GM19193 (cell line): Measurements from ENCODE around the gene SNED1.

Experiments used
- POLR2A ChIP-seq: IDR thresholded peaks from 4 replicates; pipeline ENCODE4 v1.6.1; 2011; ENCODE audit not compliant: insufficient read depth, insufficient read length; ENCODE audit errors: extremely low read depth

Gene SNED1

DNA sequence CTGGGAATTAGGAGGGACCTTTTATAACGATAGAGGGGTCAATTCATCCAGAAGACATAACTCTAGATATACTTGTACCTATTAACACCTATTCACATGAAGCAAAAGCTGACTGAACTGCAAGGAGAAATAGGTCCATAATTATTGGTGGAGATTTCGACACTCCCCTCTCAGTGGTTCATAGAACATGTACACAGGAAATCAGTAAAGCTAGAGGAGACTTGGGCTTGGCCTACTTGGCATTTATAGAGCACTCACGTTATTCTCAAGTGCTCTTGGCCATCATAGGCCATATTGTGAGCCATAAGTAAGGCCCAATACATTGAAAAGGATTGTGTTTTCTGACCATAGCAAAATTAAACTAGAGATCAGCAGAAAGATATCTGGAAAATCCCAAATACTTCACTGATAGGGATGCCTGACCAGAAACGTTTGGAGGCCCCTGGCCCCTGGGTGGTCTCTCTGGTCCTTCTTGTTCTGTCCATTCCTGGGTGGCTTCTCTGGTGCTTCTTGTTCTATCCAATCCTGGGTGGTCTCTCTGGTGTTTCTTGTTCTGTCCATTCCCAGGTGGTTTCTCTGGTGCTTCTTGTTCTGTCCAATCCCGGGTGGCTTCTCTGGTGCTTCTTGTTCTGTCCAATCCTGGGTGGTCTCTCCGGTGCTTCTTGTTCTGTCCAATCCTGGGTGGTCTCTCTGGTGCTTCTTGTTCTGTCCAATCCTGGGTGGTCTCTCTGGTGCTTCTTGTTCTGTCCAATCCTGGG, 49.0 kb downstream of the SNED1 start:
- TF ChIP-seq POLR2A = no peak

DNA sequence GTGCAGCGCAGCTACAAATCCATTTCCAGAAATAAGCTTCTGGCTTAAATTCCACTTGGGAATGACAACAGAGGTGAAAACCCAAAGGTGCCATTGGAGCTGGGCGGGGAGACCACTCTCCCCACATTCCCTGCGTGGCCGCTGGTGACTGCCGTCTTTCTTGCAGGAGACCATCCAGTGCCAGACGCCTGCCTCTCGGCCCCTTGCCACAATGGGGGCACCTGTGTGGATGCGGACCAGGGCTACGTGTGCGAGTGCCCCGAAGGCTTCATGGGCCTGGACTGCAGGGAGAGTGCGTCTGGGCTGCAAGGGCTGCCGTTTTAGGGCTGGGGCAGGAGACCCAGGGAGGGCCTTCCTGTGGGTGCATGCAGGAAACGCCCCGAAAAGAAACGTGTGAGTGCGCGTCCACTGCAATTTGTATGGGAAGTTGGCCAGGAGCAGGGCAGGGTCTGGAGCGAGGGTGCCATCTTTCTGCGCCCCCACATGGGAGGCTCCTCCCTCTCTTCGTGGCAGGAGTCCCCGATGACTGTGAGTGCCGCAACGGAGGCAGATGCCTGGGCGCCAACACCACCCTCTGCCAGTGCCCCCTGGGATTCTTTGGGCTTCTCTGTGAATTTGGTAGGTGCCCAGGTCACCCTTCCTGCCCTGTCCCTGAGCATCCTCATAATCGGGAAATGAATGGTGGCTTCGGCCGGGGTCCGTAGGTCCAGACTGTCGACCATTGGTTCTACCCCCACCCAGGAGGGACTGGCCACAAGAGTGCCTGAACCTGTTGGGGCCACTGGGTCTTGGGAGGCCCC, 49.9 kb downstream of the SNED1 start:
- no peak for TF ChIP-seq POLR2A

DNA sequence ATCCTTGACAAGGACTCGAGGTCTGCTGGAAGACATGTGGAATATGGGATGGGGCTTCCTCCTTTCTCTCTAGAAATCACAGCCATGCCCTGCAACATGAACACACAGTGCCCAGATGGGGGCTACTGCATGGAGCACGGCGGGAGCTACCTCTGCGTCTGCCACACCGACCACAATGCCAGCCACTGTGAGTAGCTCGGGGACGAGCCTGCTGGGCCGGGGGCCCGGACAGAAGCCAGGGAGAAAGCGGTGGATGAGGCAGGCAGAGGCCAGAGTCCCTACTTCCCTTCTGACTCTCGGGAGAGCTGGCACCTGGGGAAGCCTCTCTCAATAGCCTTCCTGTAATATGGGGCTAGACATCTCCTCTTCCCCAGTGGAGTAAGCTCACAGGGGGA, 50.5 kb downstream of the SNED1 start:
- TF ChIP-seq POLR2A = no peak

DNA sequence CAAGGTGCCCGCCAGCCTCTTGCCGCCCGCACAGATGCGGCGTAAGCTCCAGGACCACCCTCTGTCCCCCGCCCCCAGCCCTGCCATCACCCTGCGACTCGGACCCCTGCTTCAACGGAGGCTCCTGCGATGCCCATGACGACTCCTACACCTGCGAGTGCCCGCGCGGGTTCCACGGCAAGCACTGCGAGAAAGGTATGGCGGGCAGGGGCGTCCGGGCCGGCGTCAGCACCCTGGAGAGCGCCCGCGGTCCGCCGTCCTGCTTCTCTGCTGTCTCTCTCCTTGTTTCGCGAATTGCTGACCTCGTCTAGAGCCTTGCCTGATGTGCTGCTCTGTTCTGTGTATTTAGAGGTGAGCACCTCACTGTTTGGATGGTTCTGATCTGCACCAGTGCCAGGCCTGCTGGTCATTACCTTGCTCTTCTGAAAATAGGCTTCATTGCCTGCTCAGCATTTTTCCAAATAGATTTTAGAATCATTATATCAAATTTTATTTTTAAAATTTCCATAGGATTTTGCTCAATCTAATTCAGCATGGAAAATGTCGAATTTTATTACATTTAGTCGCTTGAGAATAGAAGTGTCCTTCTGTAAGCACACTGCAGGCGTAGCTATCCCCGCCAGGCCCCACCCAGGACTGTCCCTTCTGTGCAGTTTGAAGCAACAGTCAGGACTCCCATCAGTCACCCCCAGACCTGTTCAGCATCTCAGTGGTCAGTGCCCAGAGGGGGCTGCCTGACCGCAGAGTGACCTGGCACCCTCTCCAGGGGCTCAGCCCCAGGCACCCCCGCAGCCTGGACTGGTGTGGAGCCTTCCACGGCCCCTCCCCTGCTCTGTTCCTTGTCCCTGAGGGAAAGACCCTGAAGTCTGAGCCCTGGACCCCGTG, 51.6 kb downstream of the SNED1 start:
- TF ChIP-seq POLR2A = no peak

DNA sequence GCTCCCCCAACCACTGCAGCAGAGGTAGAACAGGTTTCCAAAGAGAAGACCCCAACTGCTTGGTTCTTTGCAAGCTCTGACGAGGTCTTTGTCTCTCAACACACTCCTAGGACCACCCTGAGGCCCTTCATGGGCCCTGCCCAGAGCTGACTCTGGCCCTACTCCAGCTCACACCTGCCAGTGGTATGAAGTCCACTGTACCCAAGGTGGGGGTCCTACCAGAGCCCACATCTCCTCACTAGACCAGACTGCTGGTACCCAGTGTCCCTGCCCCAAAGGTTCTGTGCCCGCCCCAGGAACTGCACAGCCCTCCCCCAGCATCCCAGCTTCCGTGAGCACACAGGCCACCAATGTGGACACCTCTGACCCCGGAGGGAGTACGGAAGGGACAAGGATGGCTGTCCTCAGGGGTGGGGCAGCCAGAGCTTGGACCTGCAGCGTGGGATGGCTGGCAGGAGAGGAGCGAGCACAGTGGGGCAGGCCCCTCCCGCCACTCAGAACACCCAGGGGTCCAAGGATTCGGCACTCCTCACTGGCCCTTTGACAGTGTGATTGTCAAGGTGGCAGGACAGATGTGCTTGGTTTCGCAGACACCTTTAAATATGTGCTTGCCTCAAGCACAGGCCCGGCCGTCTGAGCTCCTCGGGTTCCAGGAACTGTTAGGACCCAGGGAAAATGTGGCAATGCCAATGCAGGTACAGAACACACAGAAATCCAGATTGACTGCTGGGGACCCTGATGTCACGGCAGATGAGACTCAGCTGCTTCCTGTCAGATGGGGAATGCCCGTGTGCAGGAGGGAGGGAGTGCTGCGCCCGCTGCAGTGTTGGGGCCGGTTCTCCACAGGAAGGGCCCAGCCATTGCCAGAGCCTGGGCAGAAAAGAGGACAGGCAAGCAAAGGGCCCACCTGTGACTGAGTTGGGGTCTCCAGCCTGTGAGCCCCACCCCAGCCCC, 52.5 kb downstream of the SNED1 start:
- no peak for TF ChIP-seq POLR2A

DNA sequence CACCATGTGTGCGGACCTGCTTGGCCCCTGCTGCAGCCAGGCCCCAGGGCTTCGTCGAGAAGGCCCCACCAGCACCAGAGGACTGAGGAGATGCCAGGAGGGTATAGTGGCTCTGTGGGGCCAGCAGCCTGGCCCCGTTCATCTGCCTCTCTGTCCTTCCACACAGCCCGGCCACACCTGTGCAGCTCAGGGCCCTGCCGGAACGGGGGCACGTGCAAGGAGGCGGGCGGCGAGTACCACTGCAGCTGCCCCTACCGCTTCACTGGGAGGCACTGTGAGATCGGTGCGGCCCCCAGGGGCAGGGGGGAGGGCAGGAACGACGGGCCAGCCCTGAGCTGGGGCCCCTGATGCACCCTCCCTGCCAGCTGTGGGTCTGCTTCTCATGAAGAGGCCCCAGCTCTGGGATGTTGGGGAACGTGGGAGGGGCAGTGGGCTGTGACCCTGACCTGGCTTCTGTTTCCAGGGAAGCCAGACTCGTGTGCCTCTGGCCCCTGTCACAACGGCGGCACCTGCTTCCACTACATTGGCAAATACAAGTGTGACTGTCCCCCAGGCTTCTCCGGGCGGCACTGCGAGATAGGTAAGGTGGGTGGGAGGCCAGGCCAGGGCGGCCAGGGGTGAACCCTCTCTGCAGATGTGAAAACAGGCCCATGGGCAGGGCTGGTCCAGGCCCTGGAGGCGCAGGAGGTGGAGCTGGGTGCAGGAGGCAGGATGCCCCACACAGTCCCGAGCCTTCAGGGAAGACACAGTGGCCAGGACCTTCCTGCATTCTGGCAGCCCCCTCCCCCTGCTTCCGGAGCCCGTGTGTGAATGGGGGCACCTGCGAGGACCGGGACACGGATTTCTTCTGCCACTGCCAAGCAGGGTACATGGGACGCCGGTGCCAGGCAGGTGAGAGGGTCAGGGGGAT, 53.4 kb downstream of the SNED1 start:
- TF ChIP-seq POLR2A = no peak

DNA sequence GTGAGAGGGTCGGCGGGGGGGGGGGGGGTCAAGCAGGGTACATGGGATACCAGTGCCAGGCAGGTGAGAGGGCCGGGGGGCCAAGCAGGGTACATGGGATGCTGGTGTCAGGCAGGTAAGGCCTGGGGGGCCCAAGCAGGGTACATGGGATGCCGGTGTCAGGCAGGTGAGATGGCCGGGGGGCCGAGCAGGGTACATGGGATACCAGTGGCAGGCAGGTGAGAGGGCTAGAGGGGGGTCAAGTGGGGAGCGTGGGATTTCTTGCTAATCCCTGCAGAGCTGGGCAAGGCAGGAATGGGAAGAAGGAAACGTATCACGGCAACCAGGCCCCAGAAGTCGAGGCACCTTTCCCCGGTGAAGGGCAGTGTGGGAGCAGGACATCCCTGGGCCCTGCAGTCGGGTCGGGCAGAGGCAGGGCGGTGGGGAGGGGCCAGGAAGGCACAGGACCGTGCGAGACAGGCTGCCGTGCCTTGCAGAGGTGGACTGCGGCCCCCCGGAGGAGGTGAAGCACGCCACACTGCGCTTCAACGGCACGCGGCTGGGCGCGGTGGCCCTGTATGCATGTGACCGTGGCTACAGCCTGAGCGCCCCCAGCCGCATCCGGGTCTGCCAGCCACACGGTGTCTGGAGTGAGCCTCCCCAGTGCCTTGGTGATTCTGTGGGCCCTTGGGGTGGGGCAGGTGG, 54.4 kb downstream of the SNED1 start:
- TF ChIP-seq POLR2A = no peak

DNA sequence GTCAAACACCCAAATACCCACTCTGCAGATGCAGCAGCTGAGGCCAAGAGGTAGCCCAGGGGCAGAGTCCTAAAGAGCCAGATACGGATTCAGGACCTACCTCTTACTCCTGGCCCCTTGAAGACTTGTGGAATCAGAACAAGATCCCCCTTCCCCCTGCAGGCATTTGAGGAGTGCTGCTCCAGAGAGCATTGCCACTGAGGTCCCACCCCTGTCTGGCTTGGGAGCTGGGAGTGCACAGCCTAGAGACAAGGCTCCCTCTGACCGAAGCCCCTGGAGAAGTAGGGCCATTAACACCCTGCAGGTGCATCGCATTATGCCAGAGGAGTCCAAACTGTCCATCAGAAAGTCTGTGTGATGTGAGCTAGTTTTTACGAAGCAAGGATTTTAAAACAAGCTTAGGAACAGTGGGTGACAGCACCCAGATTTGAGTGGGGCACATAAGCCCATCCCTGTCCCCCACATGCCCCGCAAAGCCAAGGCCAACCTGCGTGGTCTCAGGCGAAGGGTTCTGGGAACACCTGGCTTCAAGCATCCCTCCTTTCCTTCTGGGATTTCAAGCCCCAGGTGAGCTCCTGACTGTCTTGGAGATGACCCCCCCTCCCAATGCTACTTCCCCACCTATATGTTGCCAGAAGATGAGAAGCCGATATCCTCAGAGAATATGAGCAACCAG, 55.3 kb downstream of the SNED1 start:
- no peak for TF ChIP-seq POLR2A

DNA sequence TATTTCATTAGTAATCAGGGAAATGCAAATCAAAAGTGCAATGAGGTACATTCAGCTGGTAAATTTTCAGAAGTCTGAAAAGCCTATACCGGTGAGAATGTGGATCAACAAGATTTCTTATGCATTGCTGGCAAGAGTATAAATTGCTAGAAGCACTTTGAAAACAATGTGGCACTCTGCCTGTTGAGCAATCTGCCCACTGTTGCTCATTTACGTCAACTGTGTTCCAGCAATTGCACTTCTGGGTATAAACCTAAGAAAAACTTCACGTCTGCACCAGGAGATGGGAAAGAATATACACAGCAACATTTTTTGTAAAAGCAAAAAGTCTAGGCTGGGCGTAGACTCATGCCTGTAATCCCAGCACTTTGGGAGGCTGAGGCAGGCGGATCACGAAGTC, 62.9 kb downstream of the SNED1 start:
- no peak for TF ChIP-seq POLR2A

DNA sequence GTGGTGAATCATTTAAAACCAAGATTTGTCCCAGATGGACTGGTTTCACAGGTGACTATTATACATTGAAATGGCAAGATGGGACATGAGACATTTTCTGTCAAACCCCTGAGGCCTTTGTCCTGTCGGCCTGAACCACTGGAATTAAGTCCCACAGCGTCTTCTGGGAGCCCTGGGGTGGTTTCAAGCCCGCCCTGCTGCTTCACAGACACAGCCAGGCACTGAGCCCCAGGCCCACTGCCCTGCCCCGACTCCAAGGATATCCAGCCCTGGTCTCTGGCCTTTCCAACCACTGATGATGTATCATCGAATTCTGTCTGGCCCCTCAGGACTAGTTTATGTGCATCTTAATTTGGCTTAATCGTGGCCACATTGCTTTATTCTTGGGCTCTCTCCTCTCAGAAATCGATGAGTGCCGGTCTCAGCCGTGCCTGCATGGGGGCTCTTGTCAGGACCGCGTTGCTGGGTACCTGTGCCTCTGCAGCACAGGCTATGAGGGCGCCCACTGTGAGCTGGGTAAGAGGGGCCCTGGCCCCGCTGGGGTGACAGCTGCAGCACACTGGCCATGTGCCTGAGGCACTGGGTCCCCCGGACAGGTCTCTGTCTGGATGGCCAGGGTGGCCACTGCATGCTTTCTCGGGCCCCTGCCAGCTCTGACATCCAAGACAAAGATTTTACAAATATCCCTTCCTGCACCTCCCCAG, 64.1 kb downstream of the SNED1 start:
- TF ChIP-seq POLR2A = no peak

DNA sequence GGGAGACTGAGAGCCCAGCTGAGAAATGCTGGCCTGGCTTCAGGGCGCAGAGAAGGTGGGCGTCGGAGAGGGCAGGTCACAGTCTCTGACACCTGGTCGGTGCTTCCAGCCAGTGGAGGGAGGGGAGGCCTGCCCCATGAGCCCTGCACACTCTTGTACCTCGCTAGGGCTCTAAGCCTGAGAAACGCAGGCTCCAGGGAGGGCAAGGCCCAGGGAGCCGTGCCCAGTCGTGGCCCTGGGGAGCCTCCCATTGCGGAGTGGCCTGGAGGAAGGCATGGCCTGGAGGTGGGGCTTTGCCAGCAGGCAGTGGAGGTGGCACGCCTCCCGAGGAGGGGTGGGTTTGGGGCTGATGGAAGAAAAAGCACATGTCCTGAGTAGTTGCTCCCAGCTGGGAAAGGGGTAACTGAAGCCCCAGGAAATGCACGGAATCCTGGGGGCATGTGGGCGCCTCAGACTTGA, 64.7 kb downstream of the SNED1 start:
- no peak for TF ChIP-seq POLR2A
